ENCODE results near the gene RDH11.

RDH11 gene

GRCh38 chr14:67643713-67644112 lies 51.9 kb downstream of the RDH11 start:
- no peak for DNase-seq

DNA sequence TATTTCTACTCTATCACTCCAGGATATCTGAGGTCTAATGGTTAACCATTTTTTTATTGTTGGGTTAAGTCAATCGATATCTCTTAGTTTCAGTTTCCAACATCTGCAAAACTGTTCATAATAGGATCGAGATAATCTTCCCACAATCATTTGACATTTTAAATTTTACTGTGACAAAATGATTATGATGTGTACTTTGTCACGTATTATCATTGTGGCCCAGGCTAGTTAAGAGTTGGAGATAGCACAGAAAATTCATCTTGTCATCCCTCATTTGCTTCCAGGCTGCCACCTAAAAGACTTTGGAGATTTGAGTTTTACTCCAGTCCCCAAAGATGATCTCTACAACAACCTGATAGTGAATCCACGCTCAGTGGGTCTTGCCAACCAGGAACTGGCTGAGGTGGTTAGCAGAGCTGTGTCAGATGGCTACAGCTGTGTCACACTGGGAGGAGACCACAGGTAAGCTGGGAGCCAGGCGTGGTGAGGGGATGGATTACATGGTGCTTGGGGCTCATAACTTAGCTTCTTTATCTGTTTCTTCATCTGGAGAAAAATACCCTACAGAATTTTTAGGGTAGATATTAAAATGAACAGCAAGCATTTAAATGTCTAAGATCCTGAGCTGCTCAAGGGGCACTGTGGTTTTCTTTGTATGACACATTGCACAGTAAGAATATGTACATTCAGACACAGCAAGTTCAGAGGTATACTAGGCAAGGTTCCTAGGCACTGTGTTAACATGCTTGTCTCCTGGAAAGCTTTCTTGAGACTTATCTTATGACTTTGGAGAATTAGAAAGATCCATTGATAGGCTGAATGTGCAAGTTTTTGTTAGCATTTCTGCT lies 53.4 kb downstream of the RDH11 start:
- no peak for DNase-seq

- DNase-seq = no peak
Observed at GRCh38 chr14:67641480-67641879, 54.1 kb downstream of the RDH11 start.

- no peak for DNase-seq
Observed at GRCh38 chr14:67638642-67639041, 56.9 kb downstream of the RDH11 start.

DNA sequence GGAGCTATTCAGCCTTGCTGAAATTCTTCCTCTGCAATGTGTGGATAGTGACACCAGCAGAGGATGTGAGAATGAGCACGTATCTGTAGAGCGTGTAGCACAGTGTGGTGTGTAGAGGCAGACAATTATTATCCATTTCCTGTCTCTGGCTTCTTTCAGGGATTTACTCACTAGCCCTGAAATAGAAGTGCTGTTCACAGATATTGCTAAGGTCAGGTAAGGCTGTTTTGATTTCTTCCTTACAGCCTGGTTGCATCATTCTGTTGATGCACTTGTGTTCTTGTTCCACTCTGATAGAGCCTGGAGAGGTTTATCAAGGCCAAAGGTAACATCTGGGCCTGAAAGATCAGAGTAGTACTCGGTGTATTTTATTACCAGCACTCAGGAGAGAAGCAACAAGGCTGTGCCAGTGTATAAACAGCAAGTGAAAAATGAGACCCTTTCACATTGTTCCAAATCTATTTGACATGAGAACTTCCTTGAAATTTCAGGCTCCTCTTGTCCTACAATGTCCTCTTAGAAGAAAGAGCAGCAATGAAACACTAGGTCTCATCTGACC lies 59.1 kb downstream of the RDH11 start:
- peak; percentile 98 for DNase-seq

GRCh38 chr14:67633451-67634147 lies 62.0 kb downstream of the RDH11 start:
- no peak for DNase-seq

DNA sequence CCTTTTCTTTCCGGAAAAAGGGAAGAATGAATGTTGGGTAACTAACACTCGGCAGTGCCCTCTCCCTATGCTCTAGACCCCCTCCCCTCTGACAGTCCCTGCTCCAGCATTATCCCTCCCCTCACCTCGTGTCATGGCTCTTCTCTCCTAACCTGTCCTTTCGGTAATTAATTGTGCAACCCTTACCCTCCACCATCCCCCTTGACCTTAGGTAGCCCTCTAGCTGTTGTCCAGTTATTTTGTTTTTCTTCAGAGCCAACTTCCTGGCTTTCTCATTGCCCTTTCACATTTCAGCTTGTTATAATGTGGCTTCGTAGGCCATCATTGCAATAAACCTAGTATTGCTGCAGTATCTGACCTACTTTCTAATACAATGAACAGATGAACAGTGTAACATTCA lies 64.6 kb downstream of the RDH11 start:
- no peak for DNase-seq

DNA sequence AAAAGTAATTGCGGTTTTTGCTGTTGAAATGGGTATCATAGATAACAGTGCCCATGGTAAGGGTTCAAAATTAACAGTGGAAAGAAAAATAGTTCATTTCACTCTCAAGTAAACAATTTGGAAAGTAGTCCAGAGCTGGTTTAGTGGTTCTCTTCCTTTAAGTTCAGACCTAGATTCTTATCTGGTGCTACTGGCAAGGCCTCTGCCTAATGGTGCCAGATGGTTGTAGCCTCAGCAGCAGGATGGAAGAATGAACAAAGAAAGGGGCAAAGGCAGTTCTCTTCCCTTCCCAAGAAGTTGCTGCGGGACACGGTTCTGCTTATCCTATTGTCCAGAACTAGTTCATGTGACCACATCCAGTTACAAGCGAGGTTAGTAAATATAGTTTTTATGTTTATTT lies 65.4 kb downstream of the RDH11 start:
- no peak for DNase-seq

DNA sequence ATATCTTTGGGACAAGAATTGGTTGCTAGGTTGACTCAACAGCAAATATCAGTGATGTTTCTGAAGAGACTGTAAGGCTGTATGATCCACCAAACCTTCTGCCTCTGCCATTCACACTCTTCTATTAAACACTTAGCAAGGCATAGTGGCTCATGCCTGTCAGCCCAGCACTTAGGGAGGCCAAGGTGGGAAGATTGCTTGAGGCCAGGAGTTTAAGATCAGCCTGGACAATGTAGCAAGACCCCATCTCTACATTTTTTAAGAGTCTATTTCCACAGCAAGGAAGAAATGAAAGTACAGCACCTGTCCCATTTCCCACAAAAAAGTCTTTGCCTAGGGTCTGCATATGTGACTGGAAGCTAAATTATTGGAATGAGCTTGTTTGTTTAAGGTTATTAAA lies 68.0 kb downstream of the RDH11 start:
- DNase-seq = no peak
